Occipital lobe (tissue), 2 donors: ENCODE results near the gene TSSK2. TPM values are rescaled to one million over a fixed set of nuclear protein-coding genes. Genes with fewer than 3 reads are reported as not detected.
"Not testable (repeated sequence)": the region's sequence is repeated elsewhere in the genome, so short reads cannot be mapped to it uniquely, and the experiment has no call there.

Experiments
- DNase-seq: peaks from one replicate; lab custom pipeline; 2025; lab: John Stamatoyannopoulos, UW
- total RNA-seq: library from RNA; depleted of rRNA; stranded (reverse); fragments of >200 nt; gene quantifications from one replicate; pipeline ENCODE4 v1.2.3, GENCODE V29; 2014

TSSK2 gene
- not detected for total RNA-seq

DNA sequence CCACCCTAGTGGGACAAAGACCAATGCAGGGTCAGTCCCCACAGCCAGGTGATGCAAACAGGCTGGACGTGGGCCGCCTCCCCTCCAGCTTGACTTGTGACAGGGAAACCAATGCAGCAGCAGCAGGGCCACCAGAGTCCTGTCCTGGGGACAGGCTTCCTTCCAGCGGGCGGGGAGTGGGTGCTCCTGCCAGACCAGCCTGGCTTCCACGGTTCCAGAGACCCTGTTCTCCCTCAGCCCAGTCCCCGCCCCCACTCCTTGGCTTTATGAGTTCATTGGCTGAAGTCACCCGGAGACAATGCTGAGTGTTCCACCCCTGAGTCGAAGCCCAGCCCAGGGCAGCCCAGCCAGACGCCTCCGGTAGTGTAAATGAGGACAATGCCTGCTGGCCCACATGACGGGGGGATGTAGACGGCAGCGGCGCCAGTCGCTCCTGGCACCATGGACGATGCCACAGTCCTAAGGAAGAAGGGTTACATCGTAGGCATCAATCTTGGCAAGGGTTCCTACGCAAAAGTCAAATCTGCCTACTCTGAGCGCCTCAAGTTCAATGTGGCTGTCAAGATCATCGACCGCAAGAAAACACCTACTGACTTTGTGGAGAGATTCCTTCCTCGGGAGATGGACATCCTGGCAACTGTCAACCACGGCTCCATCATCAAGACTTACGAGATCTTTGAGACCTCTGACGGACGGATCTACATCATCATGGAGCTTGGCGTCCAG, at the start of gene TSSK2:
TSSK2 (plus strand) TSS at position 350 of the 726 bp plus-strand sequence; CDS start at position 442, 92 bp downstream.
- DNase-seq: no peak

GRCh38 chr22:19081351-19081750, 49.8 kb upstream of the TSSK2 start:
- no peak for DNase-seq

DNA sequence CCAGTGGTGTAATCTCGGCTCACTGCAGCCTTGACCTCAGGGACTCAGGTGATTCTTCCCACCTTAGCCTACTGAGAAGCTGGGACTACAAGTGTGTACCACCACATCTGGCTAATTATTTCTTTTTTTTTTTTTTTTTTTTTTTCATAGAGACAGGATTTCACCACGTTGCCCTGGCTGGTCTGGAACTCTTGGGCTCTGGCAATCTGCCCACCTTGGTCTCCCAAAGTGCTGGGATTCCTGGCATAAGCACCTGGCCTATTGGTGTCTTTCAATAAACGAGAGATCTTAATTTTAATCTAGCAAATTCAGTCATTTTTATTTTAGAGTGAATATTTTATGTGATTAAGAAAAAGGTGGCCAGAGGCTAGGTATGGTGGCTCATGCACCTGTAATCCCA, 49.0 kb upstream of the TSSK2 start:
- no peak for DNase-seq

- DNase-seq: no peak
Measured at GRCh38 chr22:19082793-19083192, 48.3 kb upstream of the TSSK2 start.

GRCh38 chr22:19084126-19084525, 47.0 kb upstream of the TSSK2 start:
- not testable (repeated sequence) for DNase-seq

- not testable (repeated sequence) for DNase-seq
Measured at GRCh38 chr22:19084586-19084985, 46.5 kb upstream of the TSSK2 start.

- DNase-seq: no peak
Measured at GRCh38 chr22:19085233-19085718, 45.8 kb upstream of the TSSK2 start.

DNA sequence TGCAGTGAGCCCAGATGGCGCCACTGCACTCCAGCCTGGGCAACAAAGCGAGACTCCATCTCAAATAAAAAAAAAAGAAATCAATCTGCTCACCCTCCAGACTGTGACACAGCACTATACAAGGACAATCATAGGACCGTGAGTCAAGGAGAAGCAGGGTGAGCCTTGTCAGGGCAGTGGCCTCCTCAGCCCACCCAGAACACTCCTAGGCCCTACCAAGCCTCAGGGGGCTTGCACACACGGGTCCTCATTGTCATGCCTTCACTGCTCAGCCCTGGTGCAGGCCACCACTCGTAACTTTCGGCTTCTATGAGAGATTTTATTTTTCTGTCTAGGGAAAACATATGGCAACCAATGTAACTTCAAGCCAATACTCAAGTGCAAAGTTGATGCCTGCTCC, 44.7 kb upstream of the TSSK2 start:
- no peak for DNase-seq

GRCh38 chr22:19086896-19087295, 44.2 kb upstream of the TSSK2 start:
- no peak for DNase-seq

- no peak for DNase-seq
Measured at GRCh38 chr22:19088866-19089595, 42.1 kb upstream of the TSSK2 start.

GRCh38 chr22:19090183-19090582, 40.9 kb upstream of the TSSK2 start:
- DNase-seq: no peak

DNA sequence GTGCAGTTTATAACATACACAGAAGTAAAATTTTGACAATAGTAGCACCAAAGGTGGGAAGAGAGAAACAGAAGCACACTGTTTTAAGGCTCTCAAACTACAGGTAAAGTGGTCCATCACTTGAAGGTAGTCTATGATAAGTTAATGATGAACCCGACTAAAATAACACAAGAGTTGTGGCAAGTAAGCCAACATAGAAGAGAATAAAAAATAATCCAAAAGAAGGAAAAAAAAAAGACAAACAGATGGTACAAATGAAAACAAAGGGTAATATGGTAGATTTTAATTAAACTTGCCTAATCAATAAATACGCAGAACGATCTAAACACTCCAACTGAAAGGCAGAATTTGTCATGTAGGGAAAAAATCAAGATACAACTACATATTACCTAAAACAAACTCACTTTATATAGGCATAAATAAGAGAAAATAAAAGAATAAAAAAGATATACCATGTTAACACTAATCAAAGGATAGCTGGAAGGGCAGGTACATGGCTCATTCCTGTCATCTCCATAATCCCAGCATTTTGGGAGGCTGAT, 40.5 kb upstream of the TSSK2 start:
- DNase-seq: no peak

GRCh38 chr22:19092725-19093124, 38.4 kb upstream of the TSSK2 start:
- DNase-seq: no peak

- no peak for DNase-seq
Measured at GRCh38 chr22:19094393-19094997, 36.6 kb upstream of the TSSK2 start.

DNA sequence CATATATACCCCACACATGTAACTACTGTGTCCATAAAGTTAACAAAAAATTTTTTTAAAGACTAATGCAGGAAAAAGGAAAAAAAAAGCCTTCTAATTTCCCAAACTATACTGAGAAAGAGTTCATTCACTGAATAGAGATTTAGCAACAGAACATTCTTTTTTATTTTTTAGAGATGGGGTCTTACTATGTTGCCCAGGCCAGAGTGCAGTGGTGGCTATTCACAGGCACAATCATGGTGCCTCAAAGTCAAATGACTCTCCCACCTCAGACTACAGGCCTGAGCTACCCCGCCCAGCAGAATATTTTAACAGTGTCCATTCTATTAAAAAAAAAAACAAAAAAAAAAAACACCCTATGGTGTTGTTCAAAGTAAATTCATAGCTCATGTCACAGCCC, 34.6 kb upstream of the TSSK2 start:
- no peak for DNase-seq

GRCh38 chr22:19097518-19097917, 33.6 kb upstream of the TSSK2 start:
- DNase-seq: no peak

DNA sequence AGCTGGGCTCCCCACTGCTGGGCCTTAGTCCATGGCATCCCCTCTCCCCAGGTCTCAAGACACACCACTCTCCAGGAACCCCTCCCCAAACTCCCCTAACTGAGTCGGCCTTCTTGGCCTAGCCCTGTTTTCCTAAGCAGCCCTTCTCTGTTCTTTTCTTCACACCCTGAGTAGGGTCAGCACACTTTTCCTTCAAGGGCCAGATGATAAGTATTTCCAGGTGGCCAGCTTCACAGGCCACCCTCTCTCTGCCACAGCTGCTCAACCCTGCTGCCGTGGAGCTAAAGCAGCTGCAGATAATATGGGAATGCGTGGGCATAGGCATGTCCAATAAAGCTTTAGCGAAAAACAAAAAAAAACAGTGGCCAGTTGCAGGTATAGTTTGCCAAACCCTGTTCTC, 33.0 kb upstream of the TSSK2 start:
- DNase-seq: no peak

GRCh38 chr22:19103880-19104821, 27.0 kb upstream of the TSSK2 start:
- DNase-seq: no peak

GRCh38 chr22:19105456-19105855, 25.7 kb upstream of the TSSK2 start:
- no peak for DNase-seq

DNA sequence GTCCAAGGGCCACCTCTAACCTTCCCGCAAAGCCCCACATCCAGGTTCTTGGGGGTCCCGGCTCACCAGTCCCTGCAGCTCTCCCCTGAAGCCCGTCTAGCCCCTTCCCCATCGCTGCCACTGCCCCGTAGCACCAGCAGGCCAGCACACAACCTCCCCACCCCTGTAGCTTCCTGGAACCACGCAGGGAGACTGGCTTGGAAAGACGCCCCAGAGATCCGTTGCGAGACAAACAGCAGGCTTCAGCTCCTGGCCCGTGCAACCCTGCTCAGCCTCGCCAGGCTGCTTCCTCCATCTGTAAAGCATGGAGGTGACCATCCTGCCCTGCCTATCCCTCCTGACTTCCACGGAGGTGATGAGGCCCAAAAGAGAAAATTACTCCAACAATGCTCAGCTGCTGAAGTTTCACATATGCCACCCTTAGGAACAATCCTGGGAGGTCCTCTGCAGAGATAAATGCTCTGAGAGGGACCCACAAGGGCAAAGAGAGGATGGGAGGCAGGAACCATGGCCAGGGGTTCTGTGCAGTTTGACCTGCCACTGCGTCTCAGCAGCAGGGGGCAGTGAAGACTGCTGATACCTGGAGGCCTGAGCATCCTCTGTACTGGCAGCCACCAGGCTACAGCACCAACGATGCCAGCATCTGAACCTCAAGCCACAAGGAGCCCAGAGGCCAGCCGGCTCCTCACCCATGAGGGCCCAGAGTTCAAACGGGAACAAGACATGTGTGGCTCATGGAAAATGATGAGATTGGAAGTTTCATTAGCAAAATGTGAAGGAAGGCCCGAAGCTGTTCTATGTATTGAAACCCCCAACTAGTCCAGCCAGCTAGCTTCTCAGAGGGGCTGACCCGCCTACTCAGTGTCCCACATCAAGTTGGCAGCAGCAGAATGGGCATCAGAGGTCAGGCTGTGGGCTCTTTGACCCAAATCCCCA, 25.0 kb upstream of the TSSK2 start:
- no peak for DNase-seq
